A549 (cell line): ENCODE results near the gene SPTB.

Source experiments
- CTCF ChIP-seq: fragments of >200 bp; sonication (Bioruptor Twin); formaldehyde crosslinking; IDR thresholded peaks from 3 replicates; pipeline ENCODE4 v1.5.1; 2016
- KDM5A ChIP-seq: fragments of 200-600 bp; sonication (generic); IDR thresholded peaks from 2 replicates; pipeline ENCODE4 v1.6.1; 2016; ENCODE audit warnings: antibody characterized with exemption, mild to moderate bottlenecking
- POLR2A ChIP-seq: IDR thresholded peaks from 2 replicates; pipeline ENCODE4 v1.6.1; 2012; ENCODE audit warnings: mild to moderate bottlenecking, low read length

GRCh38 chr14:64870160-64870559 is 9.5 kb downstream of the SPTB start:
- TF ChIP-seq KDM5A (no peak), POLR2A (no peak), CTCF (no peak)
